BLaER1 (cell line): ENCODE measurements around the gene CAPN10.
A peak's percentile ranks its signal among the peaks of the same experiment; 100 is the strongest.

ENCODE experiments used
- H3K27ac ChIP-seq: shearing (Covaris generic); formaldehyde crosslinking; 2 replicates; pipeline ENCODE4 v1.8.1; 2022
- H3K27me3 ChIP-seq: shearing (Covaris generic); formaldehyde crosslinking; 2 replicates; pipeline ENCODE4 v1.8.1; 2022
- H3K36me3 ChIP-seq: shearing (Covaris generic); formaldehyde crosslinking; 2 replicates; pipeline ENCODE4 v1.8.1; 2022
- H3K4me1 ChIP-seq: shearing (Covaris generic); formaldehyde crosslinking; 2 replicates; pipeline ENCODE4 v1.8.1; 2022
- H3K4me2 ChIP-seq: shearing (Covaris generic); formaldehyde crosslinking; 2 replicates; pipeline ENCODE4 v1.8.1; 2022
- H3K4me3 ChIP-seq: shearing (Covaris generic); formaldehyde crosslinking; 2 replicates; pipeline ENCODE4 v1.8.1; 2022
- H3K9ac ChIP-seq: shearing (Covaris generic); formaldehyde crosslinking; 2 replicates; pipeline ENCODE4 v1.8.1; 2022
- H3K9me3 ChIP-seq: shearing (Covaris generic); formaldehyde crosslinking; 2 replicates; pipeline ENCODE4 v1.8.1; 2022
- H4K20me1 ChIP-seq: shearing (Covaris generic); formaldehyde crosslinking; 2 replicates; pipeline ENCODE4 v1.8.1; 2022
- Cebpa-rat ChIP-seq: shearing (Covaris generic); IDR thresholded peaks from 2 replicates; pipeline ENCODE4 v1.8.1; 2022

CAPN10 gene

DNA sequence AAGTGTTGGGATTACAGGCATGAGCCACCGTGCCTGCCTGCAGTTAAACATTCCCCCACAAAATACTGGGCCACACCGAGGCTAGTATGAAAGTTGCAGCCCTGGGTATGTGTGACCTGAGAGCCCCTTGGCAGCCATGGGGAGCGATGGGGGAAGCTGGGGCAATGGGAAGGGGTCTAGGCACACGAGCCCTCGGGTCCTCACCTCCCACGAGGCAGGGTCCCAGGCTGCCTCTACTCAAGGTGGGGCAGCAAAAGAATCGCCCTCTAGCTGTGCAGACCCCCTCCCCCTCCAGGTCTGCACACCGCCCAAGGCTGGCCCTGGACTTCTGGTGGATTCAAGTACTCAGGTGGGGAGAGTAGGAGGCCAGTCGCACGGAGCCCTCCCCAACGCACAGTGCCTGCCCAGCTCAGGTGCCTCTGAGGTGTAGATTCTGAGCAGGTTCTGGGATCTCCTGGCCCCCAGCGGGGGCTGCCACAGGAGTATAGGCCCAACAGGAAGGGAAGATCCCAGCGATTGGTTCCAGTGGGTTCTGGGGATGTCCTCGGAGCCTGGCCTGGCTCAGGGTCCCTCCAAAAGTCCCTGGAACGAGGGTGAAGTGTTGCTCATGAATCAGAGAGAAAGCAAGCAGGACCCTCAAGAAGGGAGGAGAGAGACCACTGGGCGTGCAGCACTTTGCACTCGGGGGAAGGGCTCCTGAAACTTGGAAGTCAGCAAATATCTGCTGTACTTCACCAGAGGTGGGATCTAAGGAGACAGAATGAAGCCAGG lies 41.4 kb downstream of the CAPN10 start:
- H3K4me3 ChIP-seq, result no peak overlapping the region
- H3K4me1 ChIP-seq, result peaks cover 53% of the 10 kb centered on the region
- H3K27me3 ChIP-seq, result no peaks in the 10 kb centered on the region
- H3K9ac ChIP-seq, result no peak overlapping the region
- TF ChIP-seq Cebpa-rat, result no peak
- H3K36me3 ChIP-seq, result peaks cover 4% of the 10 kb centered on the region; the same call in 1 of the 2 replicates
- no peaks in the 10 kb centered on the region for H4K20me1 ChIP-seq
- H3K4me2 ChIP-seq, result peak overlapping the region; percentile 73; the same call in 1 of the 2 replicates
- peaks cover 12% of the 10 kb centered on the region for H3K9me3 ChIP-seq
- H3K27ac ChIP-seq, result 0 out of 2 replicates have a peak overlapping the region, but pooled peaks have one; percentile 35

DNA sequence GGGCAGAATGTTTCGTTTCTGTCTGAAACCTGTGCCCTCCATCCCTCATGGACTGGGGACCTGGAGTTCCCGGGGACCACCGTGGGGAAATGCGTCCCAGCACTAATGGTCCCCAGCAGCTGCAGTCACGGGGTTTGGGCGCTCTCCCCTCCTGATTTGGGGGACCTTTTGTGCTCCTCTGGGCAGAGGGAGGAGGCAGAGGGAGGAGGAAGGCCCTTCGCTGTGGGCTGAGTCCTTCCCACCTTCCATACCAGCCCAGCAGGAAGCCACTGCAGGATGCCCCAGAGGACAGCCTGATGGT lies 41.9 kb downstream of the CAPN10 start:
- H3K9me3 ChIP-seq, result peaks cover 17% of the 10 kb centered on the region
- H3K4me2 ChIP-seq, result peak overlapping the region; percentile 17; the same call in 1 of the 2 replicates
- no peak overlapping the region for H3K4me3 ChIP-seq
- H3K27me3 ChIP-seq, result no peaks in the 10 kb centered on the region
- H3K27ac ChIP-seq, result 0 out of 2 replicates have a peak overlapping the region, but pooled peaks have one; percentile 35
- TF ChIP-seq Cebpa-rat, result no peak
- no peak overlapping the region for H3K9ac ChIP-seq
- H3K36me3 ChIP-seq, result peaks cover 4% of the 10 kb centered on the region; the same call in 1 of the 2 replicates
- H4K20me1 ChIP-seq, result no peaks in the 10 kb centered on the region
- H3K4me1 ChIP-seq, result peaks cover 47% of the 10 kb centered on the region

- Histone ChIP-seq H3K4me3 (no peak overlapping the region), H4K20me1 (no peaks in the 10 kb centered on the region), H3K4me2 (peak overlapping the region; percentile 17; the same call in 1 of the 2 replicates), H3K27ac (0 out of 2 replicates have a peak overlapping the region, but pooled peaks have one; percentile 35), H3K27me3 (no peaks in the 10 kb centered on the region), H3K9me3 (peaks cover 23% of the 10 kb centered on the region), H3K9ac (no peak overlapping the region), H3K4me1 (peaks cover 42% of the 10 kb centered on the region), H3K36me3 (peaks cover 4% of the 10 kb centered on the region; the same call in 1 of the 2 replicates)
- TF ChIP-seq Cebpa-rat, result no peak
Observed at GRCh38 chr2:240628808-240629618, 42.5 kb downstream of the CAPN10 start.

DNA sequence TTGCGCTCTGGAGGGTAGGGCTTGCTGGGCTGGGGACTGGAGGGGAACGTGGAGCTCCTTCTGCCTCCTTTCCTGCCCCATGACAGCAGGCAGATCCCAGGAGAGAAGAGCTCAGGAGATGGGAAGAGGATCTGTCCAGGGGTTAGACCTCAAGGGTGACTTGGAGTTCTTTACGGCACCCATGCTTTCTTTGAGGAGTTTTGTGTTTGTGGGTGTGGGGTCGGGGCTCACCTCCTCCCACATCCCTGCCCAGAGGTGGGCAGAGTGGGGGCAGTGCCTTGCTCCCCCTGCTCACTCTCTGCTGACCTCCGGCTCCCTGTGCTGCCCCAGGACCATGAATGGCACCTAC lies 43.1 kb downstream of the CAPN10 start:
- Histone ChIP-seq H3K4me2 (no peak overlapping the region), H3K27me3 (no peaks in the 10 kb centered on the region), H3K4me3 (no peak overlapping the region), H3K27ac (no peak overlapping the region), H3K9ac (no peak overlapping the region), H3K9me3 (peaks cover 29% of the 10 kb centered on the region), H3K4me1 (peaks cover 36% of the 10 kb centered on the region), H3K36me3 (peaks cover 4% of the 10 kb centered on the region; the same call in 1 of the 2 replicates), H4K20me1 (no peaks in the 10 kb centered on the region)
- no peak for TF ChIP-seq Cebpa-rat

DNA sequence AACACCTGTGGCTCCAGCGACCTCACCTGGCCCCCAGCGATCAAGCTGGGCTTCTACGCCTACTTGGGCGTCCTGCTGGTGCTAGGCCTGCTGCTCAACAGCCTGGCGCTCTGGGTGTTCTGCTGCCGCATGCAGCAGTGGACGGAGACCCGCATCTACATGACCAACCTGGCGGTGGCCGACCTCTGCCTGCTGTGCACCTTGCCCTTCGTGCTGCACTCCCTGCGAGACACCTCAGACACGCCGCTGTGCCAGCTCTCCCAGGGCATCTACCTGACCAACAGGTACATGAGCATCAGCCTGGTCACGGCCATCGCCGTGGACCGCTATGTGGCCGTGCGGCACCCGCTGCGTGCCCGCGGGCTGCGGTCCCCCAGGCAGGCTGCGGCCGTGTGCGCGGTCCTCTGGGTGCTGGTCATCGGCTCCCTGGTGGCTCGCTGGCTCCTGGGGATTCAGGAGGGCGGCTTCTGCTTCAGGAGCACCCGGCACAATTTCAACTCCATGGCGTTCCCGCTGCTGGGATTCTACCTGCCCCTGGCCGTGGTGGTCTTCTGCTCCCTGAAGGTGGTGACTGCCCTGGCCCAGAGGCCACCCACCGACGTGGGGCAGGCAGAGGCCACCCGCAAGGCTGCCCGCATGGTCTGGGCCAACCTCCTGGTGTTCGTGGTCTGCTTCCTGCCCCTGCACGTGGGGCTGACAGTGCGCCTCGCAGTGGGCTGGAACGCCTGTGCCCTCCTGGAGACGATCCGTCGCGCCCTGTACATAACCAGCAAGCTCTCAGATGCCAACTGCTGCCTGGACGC lies 43.6 kb downstream of the CAPN10 start:
- Histone ChIP-seq H3K9me3 (peaks cover 34% of the 10 kb centered on the region), H3K27me3 (no peaks in the 10 kb centered on the region), H3K4me2 (no peak overlapping the region), H3K27ac (no peak overlapping the region), H3K4me1 (peaks cover 30% of the 10 kb centered on the region), H3K4me3 (no peak overlapping the region), H3K36me3 (peaks cover 4% of the 10 kb centered on the region; the same call in 1 of the 2 replicates), H4K20me1 (no peaks in the 10 kb centered on the region), H3K9ac (no peak overlapping the region)
- no peak for TF ChIP-seq Cebpa-rat

- Histone ChIP-seq H3K36me3 (peaks cover 4% of the 10 kb centered on the region; the same call in 1 of the 2 replicates), H3K27ac (no peak overlapping the region), H3K4me1 (peaks cover 28% of the 10 kb centered on the region), H3K9me3 (peaks cover 41% of the 10 kb centered on the region), H3K4me3 (no peak overlapping the region), H3K9ac (no peak overlapping the region), H3K27me3 (no peaks in the 10 kb centered on the region), H3K4me2 (no peak overlapping the region), H4K20me1 (no peaks in the 10 kb centered on the region)
- no peak for TF ChIP-seq Cebpa-rat
Observed at GRCh38 chr2:240630771-240631547, 44.4 kb downstream of the CAPN10 start.

- Histone ChIP-seq H3K4me2 (no peak overlapping the region), H3K9me3 (peaks cover 41% of the 10 kb centered on the region), H3K9ac (no peak overlapping the region), H3K4me1 (peaks cover 23% of the 10 kb centered on the region), H3K27me3 (no peaks in the 10 kb centered on the region), H4K20me1 (no peaks in the 10 kb centered on the region), H3K27ac (no peak overlapping the region), H3K4me3 (no peak overlapping the region), H3K36me3 (peaks cover 4% of the 10 kb centered on the region; the same call in 1 of the 2 replicates)
- TF ChIP-seq Cebpa-rat, result no peak
Observed at GRCh38 chr2:240631548-240632305, 45.2 kb downstream of the CAPN10 start.

DNA sequence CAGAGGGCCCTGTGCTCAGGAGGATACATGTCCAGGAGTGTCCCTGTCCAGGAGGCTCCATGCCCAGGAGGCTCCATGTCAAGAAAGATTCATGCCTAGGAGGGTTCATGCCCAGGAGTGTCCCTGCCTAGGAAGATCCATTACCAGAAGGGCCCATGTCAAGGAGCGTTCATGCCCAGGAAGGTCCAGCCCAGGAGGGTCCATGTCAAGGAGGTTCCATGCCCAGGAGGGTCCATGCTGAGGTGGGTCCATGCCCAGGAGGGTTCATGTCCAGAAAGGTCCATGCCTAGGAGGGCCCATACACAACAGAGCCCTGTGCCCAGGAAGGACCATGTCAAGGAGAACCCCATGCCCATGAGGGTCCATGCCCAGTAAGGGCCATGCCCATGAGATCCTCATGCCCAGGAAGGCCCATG lies 45.8 kb downstream of the CAPN10 start:
- TF ChIP-seq Cebpa-rat, result no peak
- Histone ChIP-seq H3K9me3 (peaks cover 41% of the 10 kb centered on the region), H3K36me3 (peaks cover 4% of the 10 kb centered on the region; the same call in 1 of the 2 replicates), H3K4me3 (no peak overlapping the region), H4K20me1 (no peaks in the 10 kb centered on the region), H3K4me2 (no peak overlapping the region), H3K27me3 (no peaks in the 10 kb centered on the region), H3K27ac (no peak overlapping the region), H3K4me1 (peaks cover 17% of the 10 kb centered on the region), H3K9ac (no peak overlapping the region)
